ENCODE data around the gene C3orf20. TPM values are rescaled to one million over a fixed set of nuclear protein-coding genes. Genes with fewer than 3 reads are reported as not detected.

C3orf20 gene
- total and polyA plus RNA-seq, 11 donors = 0.21 to 0.31 TPM; not detected in 9

- peak in 1 of 4 donors; percentile 14 for ATAC-seq
- Histone ChIP-seq H3K36me3 (peaks cover 0 to 5% (median 0%) of the 10 kb centered on the region in 9 donors), H3K9me3 (no peaks in the 10 kb centered on the region), H3K27me3 (peaks cover 0 to 35% (median 11%) of the 10 kb centered on the region in 9 donors), H3K4me3 (peak overlapping the region in 10 of 12 donors; percentile 13 to 95 (median 80)), H3K27ac (peak overlapping the region in 11 of 12 donors; percentile 31 to 97 (median 82)), H3K4me1 (peaks cover 0 to 50% (median 23%) of the 10 kb centered on the region in 12 donors)
- intact Hi-C loops (cut with DNase I) = loop anchor here in 5 of 10 donors (5.0 kb wide), 2 partner anchors 35 to 50 kb away; no protein-coding TSS in a partner anchor
- 46 to 65% (median 58%) methylated on average over 9 of the region's 9 CpGs for WGBS, 4 donors
- TF ChIP-seq POLR2A (IDR thresholded peaks at IDR 0.05) (no peak), CTCF (IDR thresholded peaks at IDR 0.05) (no peak)
- DNase-seq = no peak
Measured at GRCh38 chr3:14812196-14812790, 137.4 kb downstream of the C3orf20 start.

GRCh38 chr3:14814411-14814871 is 139.5 kb downstream of the C3orf20 start:
- Histone ChIP-seq H3K27ac (no peak overlapping the region), H3K4me1 (peaks cover 0 to 44% (median 20%) of the 10 kb centered on the region in 12 donors), H3K36me3 (peaks cover 0 to 13% (median 4%) of the 10 kb centered on the region in 9 donors), H3K9me3 (no peaks in the 10 kb centered on the region), H3K4me3 (no peak overlapping the region), H3K27me3 (peaks cover 0 to 27% (median 8%) of the 10 kb centered on the region in 9 donors)
- no peak for TF ChIP-seq POLR2A (IDR thresholded peaks at IDR 0.05)
- TF ChIP-seq CTCF (IDR thresholded peaks at IDR 0.05) = no peak
- WGBS, 4 donors = 38 to 51% (median 42%) methylated on average over 4 of the region's 4 CpGs
- intact Hi-C loops (cut with DNase I) = loop anchor here in 5 of 10 donors (5.0 kb wide), 2 partner anchors 33 to 48 kb away; no protein-coding TSS in a partner anchor
- DNase-seq = peak in 1 of 5 donors; percentile 55
- ATAC-seq = peak in 3 of 4 donors; percentile 14 to 51 (median 23)

GRCh38 chr3:14816359-14816758 is 141.4 kb downstream of the C3orf20 start:
- Histone ChIP-seq H3K36me3 (peaks cover 0 to 30% (median 15%) of the 10 kb centered on the region in 9 donors), H3K27me3 (peaks cover 0 to 12% (median 0%) of the 10 kb centered on the region in 9 donors), H3K27ac (no peak overlapping the region), H3K4me3 (no peak overlapping the region), H3K9me3 (no peaks in the 10 kb centered on the region), H3K4me1 (peaks cover 0 to 36% (median 17%) of the 10 kb centered on the region in 12 donors)
- no peak for ATAC-seq
- DNase-seq = no peak
- TF ChIP-seq POLR2A (IDR thresholded peaks at IDR 0.05) = no peak
- no peak for TF ChIP-seq CTCF (IDR thresholded peaks at IDR 0.05)
- intact Hi-C loops (cut with DNase I) = no loop called here
- 92 to 96% (median 92%) methylated on average over 3 of the region's 3 CpGs for WGBS, 4 donors

- ATAC-seq = no peak
- Histone ChIP-seq H3K27me3 (no peaks in the 10 kb centered on the region), H3K36me3 (peaks cover 0 to 33% (median 15%) of the 10 kb centered on the region in 9 donors), H3K27ac (no peak within 1 kb of the TSS), H3K4me3 (no peak within 1 kb of the TSS), H3K4me1 (peaks cover 0 to 39% (median 23%) of the 10 kb centered on the region in 12 donors), H3K9me3 (no peaks in the 10 kb centered on the region)
- intact Hi-C loops (cut with DNase I) = no loop called here
- WGBS, 4 donors = 86 to 89% (median 87%) methylated on average over 25 of the region's 25 CpGs
- DNase-seq = no peak
- TF ChIP-seq POLR2A (IDR thresholded peaks at IDR 0.05) (no peak), CTCF (IDR thresholded peaks at IDR 0.05) (no peak)
Measured at GRCh38 chr3:14818804-14819500, 144.0 kb downstream of the C3orf20 start, which contains the start of gene FGD5. FGD5 (plus strand) TSS chr3:14818962; CDS start chr3:14819072, 110 bp downstream.

Measured in heart left ventricle (tissue), 16 donors.